ENCODE data around the gene COL4A4.

- TF ChIP-seq CTCF (conservative IDR thresholded peaks at IDR 0.05 in 1 of 2, IDR thresholded peaks at IDR 0.05 in 1 of 2; ENCODE audit: low read depth in 1 of 2, low read length in 2 of 2) (no peak), EZH2 (IDR thresholded peaks at IDR 0.05; ENCODE audit: low read length, missing control alignments) (no peak)
Observed at GRCh38 chr2:227115761-227116160, 48.2 kb downstream of the COL4A4 start.
